ENCODE results near the gene IL33.

DNA sequence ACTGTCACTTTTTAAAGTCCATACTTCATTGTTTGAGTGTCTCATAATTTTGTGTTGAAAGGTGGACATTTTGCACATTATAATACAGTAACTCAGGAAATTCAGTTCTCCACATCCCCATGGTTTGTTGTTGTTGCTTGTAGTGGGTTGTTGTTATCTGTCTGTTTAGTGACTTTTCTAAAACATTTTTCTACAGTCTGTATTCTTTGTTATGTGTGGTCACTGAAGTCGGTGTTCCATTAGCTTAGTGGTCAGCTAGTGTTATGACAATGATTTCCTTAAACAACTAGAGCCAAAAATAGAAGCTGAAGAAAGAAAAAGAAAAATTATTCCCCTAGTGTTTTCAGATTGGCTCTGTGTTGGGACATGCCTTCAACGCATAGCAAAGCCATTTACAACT, 5.6 kb upstream of the IL33 start:
- TF ChIP-seq, protein P1, sequence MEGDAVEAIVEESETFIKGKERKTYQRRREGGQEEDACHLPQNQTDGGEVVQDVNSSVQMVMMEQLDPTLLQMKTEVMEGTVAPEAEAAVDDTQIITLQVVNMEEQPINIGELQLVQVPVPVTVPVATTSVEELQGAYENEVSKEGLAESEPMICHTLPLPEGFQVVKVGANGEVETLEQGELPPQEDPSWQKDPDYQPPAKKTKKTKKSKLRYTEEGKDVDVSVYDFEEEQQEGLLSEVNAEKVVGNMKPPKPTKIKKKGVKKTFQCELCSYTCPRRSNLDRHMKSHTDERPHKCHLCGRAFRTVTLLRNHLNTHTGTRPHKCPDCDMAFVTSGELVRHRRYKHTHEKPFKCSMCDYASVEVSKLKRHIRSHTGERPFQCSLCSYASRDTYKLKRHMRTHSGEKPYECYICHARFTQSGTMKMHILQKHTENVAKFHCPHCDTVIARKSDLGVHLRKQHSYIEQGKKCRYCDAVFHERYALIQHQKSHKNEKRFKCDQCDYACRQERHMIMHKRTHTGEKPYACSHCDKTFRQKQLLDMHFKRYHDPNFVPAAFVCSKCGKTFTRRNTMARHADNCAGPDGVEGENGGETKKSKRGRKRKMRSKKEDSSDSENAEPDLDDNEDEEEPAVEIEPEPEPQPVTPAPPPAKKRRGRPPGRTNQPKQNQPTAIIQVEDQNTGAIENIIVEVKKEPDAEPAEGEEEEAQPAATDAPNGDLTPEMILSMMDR (IDR thresholded peaks at IDR 0.05): no peak
- TF ChIP-seq EP300 (IDR thresholded peaks at IDR 0.05; ENCODE audit: low read depth): no peak
- no peak for TF ChIP-seq POLR2A (IDR thresholded peaks at IDR 0.05)
